SK-MEL-5 (cell line): ENCODE measurements around the gene GTF2H2C. TPM values are rescaled to one million over a fixed set of nuclear protein-coding genes. Genes with fewer than 3 reads are reported as not detected.
"Not testable (repeated sequence)": the region's sequence is repeated elsewhere in the genome, so short reads cannot be mapped to it uniquely, and the experiment has no call there.

ENCODE experiments used
- DNase-seq: peaks from one replicate; pipeline ENCODE4 v3.0.0-alpha.2; 2016; ENCODE audit warnings: low read depth, low spot score
- in situ Hi-C: cut with HindIII; loops from 2 replicates; pipeline ENCODE4 v1.10.0; 2016; ENCODE audit warnings: low sequenced_read_pairs, high pct_unique_total_duplicates, low pct_unique_long_range_greater_than_20kb
- polyA plus RNA-seq, 2 experiments: library from polyadenylated mRNA; depleted of rRNA; stranded (reverse); fragments of >200 nt; gene quantifications; 2 replicates each; pipeline ENCODE4 v1.2.3, GENCODE V29; 2015
- total RNA-seq: library from RNA; depleted of rRNA; stranded (reverse); fragments of >200 nt; shearing (Covaris generic); gene quantifications from 2 replicates; pipeline ENCODE4 v1.2.3, GENCODE V29; 2014; rRNA removed

GTF2H2C gene
- 55.9 and 62.2 TPM in 2 replicates for total RNA-seq
- polyA plus RNA-seq (2015; cell fraction: cytosol; rRNA removed): 33.5 and 34.0 TPM in 2 replicates
- 64.1 and 78.4 TPM in 2 replicates for polyA plus RNA-seq (2015; cell fraction: nucleus; rRNA removed)

DNA sequence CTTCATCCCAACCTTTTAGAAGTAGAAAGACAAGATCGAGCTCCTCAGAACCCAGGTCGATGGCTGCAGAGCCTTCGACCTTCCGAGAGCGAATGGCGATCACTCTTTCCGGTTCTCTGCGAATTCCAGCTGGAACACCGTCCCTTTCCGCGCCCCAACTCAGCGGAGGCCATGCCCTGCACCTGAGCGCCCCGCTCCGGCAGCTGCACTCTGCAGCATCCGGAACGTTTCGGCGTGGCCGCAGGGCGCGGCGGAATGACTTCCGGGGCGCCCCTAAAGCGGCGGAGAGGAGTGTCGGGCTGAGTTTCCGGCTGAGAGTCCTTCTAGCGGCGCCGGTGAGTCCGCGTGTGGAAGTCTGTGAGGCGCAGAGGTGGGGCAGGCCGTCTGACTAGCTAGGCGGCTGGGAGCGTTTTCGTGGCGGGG, at the start of gene GTF2H2C:
Gene GTF2H2C, plus strand, starts transcription at position 284 of the 423 bp plus-strand sequence. CDS start 4,942 bp downstream, outside the sequence.
- DNase-seq: peak; percentile 76
- in situ Hi-C loops: not testable (repeated sequence)

GRCh38 chr5:69510694-69511093, 49.3 kb upstream of the GTF2H2C start:
- DNase-seq: no peak
- in situ Hi-C loops: no loop called here

- in situ Hi-C loops: no loop called here
- no peak for DNase-seq
These were observed 47.2 kb upstream of the GTF2H2C start for GRCh38 chr5:69512740-69513260.

DNA sequence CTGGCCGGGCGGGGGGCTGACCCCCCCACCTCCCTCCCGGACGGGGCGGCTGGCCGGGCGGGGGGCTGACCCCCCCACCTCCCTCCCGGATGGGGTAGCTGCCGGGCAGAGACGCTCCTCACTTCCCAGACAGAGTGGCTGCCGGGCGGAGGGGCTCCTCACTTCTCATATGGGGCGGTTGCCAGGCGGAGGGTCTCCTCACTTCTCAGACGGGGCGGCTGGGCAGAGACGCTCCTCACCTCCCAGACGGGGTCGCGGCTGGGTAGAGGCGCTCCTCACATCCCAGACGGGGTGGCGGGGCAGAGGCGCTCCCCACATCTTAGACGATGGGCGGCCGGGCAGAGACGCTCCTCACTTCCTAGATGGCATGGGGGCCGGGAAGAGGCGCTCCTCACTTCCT, 44.4 kb upstream of the GTF2H2C start:
- DNase-seq, in situ Hi-C loops: not testable (repeated sequence)

DNA sequence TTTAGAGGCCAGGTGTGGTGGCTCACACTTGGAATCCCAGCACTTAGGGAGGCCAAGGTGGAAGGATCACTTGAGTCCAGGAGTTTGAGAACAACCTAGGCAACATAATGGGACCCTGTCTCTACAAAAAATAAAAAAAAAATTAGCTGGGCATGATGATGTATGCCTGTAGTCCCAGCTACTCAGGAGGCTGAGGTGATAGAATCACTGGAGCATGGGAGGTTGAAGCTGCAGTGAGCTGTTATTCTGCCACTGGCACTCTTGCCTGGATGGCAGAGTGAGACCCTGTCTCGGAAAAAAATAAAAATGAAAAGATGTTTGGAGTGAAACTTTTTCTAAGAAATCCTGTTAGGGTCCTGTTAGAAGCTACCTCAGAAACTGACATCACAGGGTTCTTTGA, 43.2 kb upstream of the GTF2H2C start:
- no peak for DNase-seq

GRCh38 chr5:69517763-69518212, 42.2 kb upstream of the GTF2H2C start:
- in situ Hi-C loops: no loop called here
- no peak for DNase-seq

More for the DNA sequence above, 43.2 kb upstream of the GTF2H2C start:
- in situ Hi-C loops: no loop called here

GRCh38 chr5:69519285-69519684, 40.7 kb upstream of the GTF2H2C start:
- in situ Hi-C loops: no loop called here
- DNase-seq: no peak

- in situ Hi-C loops: no loop called here
- no peak for DNase-seq
These were observed 38.0 kb upstream of the GTF2H2C start for GRCh38 chr5:69522035-69522434.

DNA sequence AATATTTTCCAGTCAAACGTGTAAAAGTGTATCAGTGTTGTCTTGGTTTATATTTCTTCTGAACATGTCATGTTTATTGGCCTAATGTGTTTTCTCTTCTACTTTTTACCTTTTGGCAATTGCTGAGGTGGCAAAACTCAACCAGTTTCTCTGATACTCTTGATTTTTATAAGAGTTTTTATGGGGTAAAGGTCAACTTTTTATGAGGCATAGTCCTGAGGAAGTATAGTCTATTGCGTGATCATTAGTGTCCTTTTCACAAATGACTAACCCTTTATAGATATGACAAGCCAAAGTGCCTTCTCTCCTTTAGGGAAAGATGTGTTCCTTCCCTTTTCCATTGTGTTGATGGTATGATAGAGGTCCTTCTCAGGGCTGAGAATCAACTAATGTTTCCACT, 34.5 kb upstream of the GTF2H2C start:
- in situ Hi-C loops: no loop called here

GRCh38 chr5:69526660-69527059, 33.3 kb upstream of the GTF2H2C start:
- DNase-seq: no peak
- in situ Hi-C loops: no loop called here

More for the DNA sequence above, 34.5 kb upstream of the GTF2H2C start:
- no peak for DNase-seq

GRCh38 chr5:69527128-69527770, 32.7 kb upstream of the GTF2H2C start:
- DNase-seq: no peak
- in situ Hi-C loops: no loop called here

GRCh38 chr5:69528035-69528434, 32.0 kb upstream of the GTF2H2C start:
- in situ Hi-C loops: no loop called here
- no peak for DNase-seq

DNA sequence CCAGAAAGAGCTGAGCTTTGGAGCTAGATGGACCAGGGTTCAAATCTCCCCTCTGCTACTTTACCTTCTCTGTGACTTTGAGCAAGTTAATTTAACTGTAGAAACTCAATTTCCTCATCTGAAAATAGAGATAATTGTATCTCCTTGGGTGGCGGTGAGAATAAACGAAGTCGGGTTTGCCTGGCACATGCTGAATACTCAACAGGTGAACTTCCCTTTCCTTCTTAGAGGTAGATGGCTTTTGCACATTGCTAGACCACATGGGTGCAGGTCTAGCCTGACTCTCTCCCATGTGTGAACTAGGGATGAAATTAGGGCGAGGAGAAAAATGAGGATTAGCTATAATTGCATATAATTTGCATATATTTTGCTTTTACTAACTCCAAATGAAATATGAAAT, 31.4 kb upstream of the GTF2H2C start:
- in situ Hi-C loops: no loop called here
- no peak for DNase-seq

- in situ Hi-C loops: no loop called here
These were observed 29.2 kb upstream of the GTF2H2C start for GRCh38 chr5:69530561-69531405.

GRCh38 chr5:69531406-69531801, 28.6 kb upstream of the GTF2H2C start:
- in situ Hi-C loops: no loop called here

More at GRCh38 chr5:69530561-69531405, 29.2 kb upstream of the GTF2H2C start:
- DNase-seq: no peak

DNA sequence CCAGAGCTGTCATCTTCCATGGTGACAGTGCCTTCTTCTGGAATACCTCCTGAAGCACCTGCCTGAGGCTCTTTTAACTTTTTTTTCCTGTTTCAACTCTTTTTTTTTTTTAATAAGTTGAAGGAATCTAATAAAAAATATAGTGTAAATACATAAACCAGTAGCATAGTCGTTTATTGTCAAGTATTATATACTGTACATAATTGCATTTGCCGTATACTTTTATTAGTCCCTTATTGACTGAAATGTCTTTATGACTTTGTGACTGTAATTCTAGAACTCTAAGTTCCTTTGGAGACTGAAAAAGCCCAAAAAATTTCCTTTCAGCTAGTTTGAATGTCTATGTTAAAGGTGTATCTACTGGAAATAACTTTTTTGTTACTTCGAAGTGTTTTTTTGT, 22.1 kb upstream of the GTF2H2C start:
- DNase-seq, in situ Hi-C loops: not testable (repeated sequence)

More at GRCh38 chr5:69531406-69531801, 28.6 kb upstream of the GTF2H2C start:
- DNase-seq: no peak

DNA sequence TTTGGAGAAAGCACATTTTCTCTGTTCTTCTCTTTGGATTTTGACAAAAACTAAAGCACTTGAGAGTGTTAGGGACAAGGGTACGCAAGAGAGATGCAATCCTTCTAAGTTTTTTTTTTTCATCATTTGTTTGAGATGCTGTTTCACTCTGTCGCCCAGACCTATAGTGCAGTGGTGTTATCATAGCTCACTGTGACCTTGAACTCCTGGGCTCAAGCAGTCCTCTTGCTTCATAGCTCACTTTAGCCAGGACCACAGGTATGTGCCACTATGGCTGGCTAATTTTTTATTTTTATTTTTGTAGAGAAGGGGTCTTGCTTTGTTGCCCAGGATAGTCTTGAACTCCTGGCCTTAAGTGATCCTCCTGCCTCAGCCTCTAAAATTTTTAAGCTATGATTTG, 21.3 kb upstream of the GTF2H2C start:
- DNase-seq, in situ Hi-C loops: not testable (repeated sequence)

- DNase-seq, in situ Hi-C loops: not testable (repeated sequence)
These were observed 18.6 kb upstream of the GTF2H2C start for GRCh38 chr5:69541347-69541746.
